Fibroblast of skin of scalp (primary cell): ENCODE measurements around the gene ARG2.

Experiments
- DNase-seq: peaks from one replicate; pipeline ENCODE4 v3.0.0-alpha.2; 2013

ARG2 gene

GRCh38 chr14:67694791-67695393 lies 75.2 kb downstream of the ARG2 start:
- DNase-seq: peak; percentile 81

GRCh38 chr14:67695394-67695949 lies 75.8 kb downstream of the ARG2 start, which contains the start of gene RDH11:
Gene RDH11, minus strand, starts transcription at chr14:67695764. Its CDS starts 61 bp downstream, at chr14:67695703.
- peak; percentile 94 for DNase-seq

- DNase-seq: no peak
Observed at GRCh38 chr14:67697006-67697405, 77.3 kb downstream of the ARG2 start.

- no peak for DNase-seq
Observed at GRCh38 chr14:67698179-67698578, 78.5 kb downstream of the ARG2 start.
